Measurements from ENCODE around the gene CCDC88B. TPM values are rescaled to one million over a fixed set of nuclear protein-coding genes. Genes with fewer than 3 reads are reported as not detected.

CCDC88B gene
- total and polyA plus RNA-seq, 2 experiments from 2014 or later = 1.8 to 2.6 TPM

- no peak overlapping the region for H3K4me3 ChIP-seq
- no peak overlapping the region for H2AFZ ChIP-seq
- H3K27me3 ChIP-seq (replicated peaks; ENCODE audit: insufficient read depth) = no peaks in the 10 kb centered on the region
- no peaks in the 10 kb centered on the region for H3K79me2 ChIP-seq (ENCODE audit: insufficient read depth)
- no peaks in the 10 kb centered on the region for H3K9me2 ChIP-seq (ENCODE audit: insufficient read depth)
- 82 to 88% methylated on average over 15 to 18 of the region's 18 CpGs for WGBS, 2 experiments (ENCODE audit: low coverage in 1 of 2, low lambda C conversion rate in 2 of 2, missing lambda C conversion rate in 2 of 2)
- TF ChIP-seq EZH2 (IDR thresholded peaks at IDR 0.05; ENCODE audit: insufficient read depth, poor library complexity, severe bottlenecking) = no peak
- TF ChIP-seq EZH2phosphoT487 (IDR thresholded peaks at IDR 0.05; ENCODE audit: insufficient read depth, low read depth) = no peak
- H3K9me3 ChIP-seq (ENCODE audit: low read depth) = no peaks in the 10 kb centered on the region
- no peaks in the 10 kb centered on the region for H3K36me3 ChIP-seq (ENCODE audit: low read depth)
- H3K9ac ChIP-seq = no peak overlapping the region
- no peak for DNase-seq
- no peaks in the 10 kb centered on the region for H4K20me1 ChIP-seq (ENCODE audit: insufficient read depth)
- peaks cover 4% of the 10 kb centered on the region; the same call in 1 of the 2 replicates for H3K4me1 ChIP-seq (ENCODE audit: insufficient read depth)
- H3F3A ChIP-seq (ENCODE audit: insufficient read depth) = peaks cover 4% of the 10 kb centered on the region; the same call in 1 of the 2 replicates
- H3K27ac ChIP-seq = no peak overlapping the region
- H3K4me2 ChIP-seq (ENCODE audit: unreplicated experiment) = no peak overlapping the region
- in situ Hi-C loops (cut with MboI) = no loop called here
These were observed 11.2 kb downstream of the CCDC88B start for GRCh38 chr11:64351136-64351631.

- no peaks in the 10 kb centered on the region for H3K36me3 ChIP-seq (ENCODE audit: low read depth)
- peaks cover 4% of the 10 kb centered on the region; the same call in 1 of the 2 replicates for H3K4me1 ChIP-seq (ENCODE audit: insufficient read depth)
- H2AFZ ChIP-seq = no peak overlapping the region
- H3K9me2 ChIP-seq (ENCODE audit: insufficient read depth) = no peaks in the 10 kb centered on the region
- H4K20me1 ChIP-seq (ENCODE audit: insufficient read depth) = no peaks in the 10 kb centered on the region
- WGBS, 2 experiments (ENCODE audit: low coverage in 1 of 2, low lambda C conversion rate in 2 of 2, missing lambda C conversion rate in 2 of 2) = 80 to 87% methylated on average over 32 to 33 of the region's 33 CpGs
- no peaks in the 10 kb centered on the region for H3K79me2 ChIP-seq (ENCODE audit: insufficient read depth)
- H3K9ac ChIP-seq = no peak overlapping the region
- in situ Hi-C loops (cut with MboI) = no loop called here
- no peaks in the 10 kb centered on the region for H3K27me3 ChIP-seq (replicated peaks; ENCODE audit: insufficient read depth)
- peaks cover 4% of the 10 kb centered on the region; the same call in 1 of the 2 replicates for H3F3A ChIP-seq (ENCODE audit: insufficient read depth)
- DNase-seq = no peak
- no peaks in the 10 kb centered on the region for H3K9me3 ChIP-seq (ENCODE audit: low read depth)
- no peak overlapping the region for H3K4me3 ChIP-seq
- no peak overlapping the region for H3K27ac ChIP-seq
- TF ChIP-seq EZH2 (IDR thresholded peaks at IDR 0.05; ENCODE audit: insufficient read depth, poor library complexity, severe bottlenecking) (no peak), EZH2phosphoT487 (IDR thresholded peaks at IDR 0.05; ENCODE audit: insufficient read depth, low read depth) (no peak)
- H3K4me2 ChIP-seq (ENCODE audit: unreplicated experiment) = no peak overlapping the region
These were observed 12.3 kb downstream of the CCDC88B start for GRCh38 chr11:64352099-64352994.

- in situ Hi-C loops (cut with MboI) = no loop called here
- H3K9me2 ChIP-seq (ENCODE audit: insufficient read depth) = no peaks in the 10 kb centered on the region
- H3K4me1 ChIP-seq (ENCODE audit: insufficient read depth) = peaks cover 10% of the 10 kb centered on the region
- no peak overlapping the region for H3K4me3 ChIP-seq
- no peaks in the 10 kb centered on the region for H3K79me2 ChIP-seq (ENCODE audit: insufficient read depth)
- H3F3A ChIP-seq (ENCODE audit: insufficient read depth) = peaks cover 4% of the 10 kb centered on the region; the same call in 1 of the 2 replicates
- no peak for TF ChIP-seq EZH2 (IDR thresholded peaks at IDR 0.05; ENCODE audit: insufficient read depth, poor library complexity, severe bottlenecking)
- TF ChIP-seq EZH2phosphoT487 (IDR thresholded peaks at IDR 0.05; ENCODE audit: insufficient read depth, low read depth) = no peak
- WGBS, 2 experiments (ENCODE audit: low coverage in 1 of 2, low lambda C conversion rate in 2 of 2, missing lambda C conversion rate in 2 of 2) = 87 to 88% methylated on average over 30 to 34 of the region's 34 CpGs
- H3K9me3 ChIP-seq (ENCODE audit: low read depth) = no peaks in the 10 kb centered on the region
- no peaks in the 10 kb centered on the region for H3K36me3 ChIP-seq (ENCODE audit: low read depth)
- no peak for DNase-seq
- no peak overlapping the region for H3K9ac ChIP-seq
- no peak overlapping the region for H3K27ac ChIP-seq
- no peaks in the 10 kb centered on the region for H3K27me3 ChIP-seq (replicated peaks; ENCODE audit: insufficient read depth)
- no peak overlapping the region for H2AFZ ChIP-seq
- H3K4me2 ChIP-seq (ENCODE audit: unreplicated experiment) = no peak overlapping the region
- H4K20me1 ChIP-seq (ENCODE audit: insufficient read depth) = no peaks in the 10 kb centered on the region
These were observed 13.2 kb downstream of the CCDC88B start for GRCh38 chr11:64352995-64353714.

GRCh38 chr11:64353715-64354506 lies 13.9 kb downstream of the CCDC88B start:
- TF ChIP-seq EZH2phosphoT487 (IDR thresholded peaks at IDR 0.05; ENCODE audit: insufficient read depth, low read depth) (no peak), EZH2 (IDR thresholded peaks at IDR 0.05; ENCODE audit: insufficient read depth, poor library complexity, severe bottlenecking) (no peak)
- 77 to 80% methylated on average over 11 to 20 of the region's 20 CpGs for WGBS, 2 experiments (ENCODE audit: low coverage in 1 of 2, low lambda C conversion rate in 2 of 2, missing lambda C conversion rate in 2 of 2)

More at GRCh38 chr11:64353715-64354506, 13.9 kb downstream of the CCDC88B start:
- Histone ChIP-seq H3K4me1 (ENCODE audit: insufficient read depth) (peaks cover 16% of the 10 kb centered on the region), H2AFZ (no peak overlapping the region), H3K4me2 (ENCODE audit: unreplicated experiment) (no peak overlapping the region), H3K27me3 (replicated peaks; ENCODE audit: insufficient read depth) (no peaks in the 10 kb centered on the region), H3K4me3 (no peak overlapping the region), H3K9me2 (ENCODE audit: insufficient read depth) (no peaks in the 10 kb centered on the region), H3K79me2 (ENCODE audit: insufficient read depth) (no peaks in the 10 kb centered on the region), H3K9me3 (ENCODE audit: low read depth) (no peaks in the 10 kb centered on the region), H3K9ac (no peak overlapping the region), H4K20me1 (ENCODE audit: insufficient read depth) (no peaks in the 10 kb centered on the region), H3F3A (ENCODE audit: insufficient read depth) (peaks cover 4% of the 10 kb centered on the region; the same call in 1 of the 2 replicates), H3K27ac (no peak overlapping the region), H3K36me3 (ENCODE audit: low read depth) (no peaks in the 10 kb centered on the region)
- no peak for DNase-seq
- in situ Hi-C loops (cut with MboI) = no loop called here
